H1 (cell line): ENCODE measurements around the gene DNAH8. TPM values are rescaled to one million over a fixed set of nuclear protein-coding genes. Genes with fewer than 3 reads are reported as not detected.

ENCODE experiments used
- CTCF ChIA-PET: fragments of 300-600 bp; sonication (Branson Sonifier 250); formaldehyde crosslinking; loops from one replicate; lab custom pipeline; 2021; ENCODE audit not compliant: partially characterized antibody; lab: Charles Lee
- POLR2A ChIA-PET: fragments of 300-600 bp; sonication (Branson Sonifier 250); formaldehyde crosslinking; loops from one replicate; lab custom pipeline; 2021; ENCODE audit warnings: inconsistent platforms; ENCODE audit not compliant: partially characterized antibody; lab: Charles Lee
- DNase-seq, 2 experiments: peaks; one replicate each; pipeline versions ENCODE4 v3.0.0 to v3.0.0-alpha.2; 2010 to 2022; ENCODE audit warnings: low spot score in 2 of 2, low read depth in 1 of 2, mixed read lengths in 1 of 2
- FAIRE-seq: peaks from 2 replicates; lab custom pipeline; 2011; peaks lifted over from hg19 to GRCh38; lab: Jason Lieb, UNC
- H2AFZ ChIP-seq: 2 replicates; pipeline ENCODE4 v1.8.1; 2012; ENCODE audit warnings: low read length, inconsistent platforms
- H2AK5ac ChIP-seq: 2 replicates; pipeline ENCODE4 v1.6.1; 2013; ENCODE audit warnings: low read depth, low read length
- H2BK120ac ChIP-seq: replicated peaks from 2 replicates; pipeline ENCODE3; 2013; ENCODE audit warnings: low read depth, low read length, inconsistent platforms
- H2BK12ac ChIP-seq: 2 replicates; pipeline ENCODE4 v1.6.1; 2013; ENCODE audit warnings: low read depth, low read length
- H2BK15ac ChIP-seq: 2 replicates; pipeline ENCODE4 v1.6.1; 2013; ENCODE audit warnings: low read length
- H2BK20ac ChIP-seq: 2 replicates; pipeline ENCODE4 v1.6.1; 2013; ENCODE audit warnings: low read length
- H2BK5ac ChIP-seq: 2 replicates; pipeline ENCODE4 v1.6.1; 2013; ENCODE audit warnings: low read depth, low read length
- H3K14ac ChIP-seq: 2 replicates; pipeline ENCODE4 v1.6.1; 2013; ENCODE audit warnings: inconsistent platforms; ENCODE audit not compliant: insufficient read length
- H3K18ac ChIP-seq: 2 replicates; pipeline ENCODE4 v1.6.1; 2013; ENCODE audit warnings: low read length; ENCODE audit errors: extremely low read depth
- H3K23ac ChIP-seq: 2 replicates; pipeline ENCODE4 v1.6.1; 2013; ENCODE audit warnings: inconsistent platforms; ENCODE audit not compliant: insufficient read length
- H3K23me2 ChIP-seq: 2 replicates; pipeline ENCODE4 v1.6.1; 2013; ENCODE audit warnings: low read depth, low read length
- H3K27ac ChIP-seq: 2 replicates; pipeline ENCODE4 v1.6.1; 2011; ENCODE audit warnings: low read depth, low read length, inconsistent platforms
- H3K27me3 ChIP-seq, 4 experiments: replicated peaks in 1 of 4; 1 replicate in 1 of 4; 2 replicates in 3 of 4; pipeline versions ENCODE4 v1.6.1 to v1.8.1; 2011 to 2013; ENCODE audit warnings: low read length in 3 of 4, mild to moderate bottlenecking in 3 of 4, inconsistent platforms in 2 of 4, mixed read lengths in 2 of 4, moderate library complexity in 1 of 4; ENCODE audit not compliant: control insufficient read depth in 3 of 4, insufficient read depth in 3 of 4; ENCODE audit errors: extremely low read depth in 1 of 4
- H3K36me3 ChIP-seq, 4 experiments: 2 replicates each; pipeline versions ENCODE4 v1.6.1 to v1.8.1; 2011 to 2013; ENCODE audit warnings: mild to moderate bottlenecking in 4 of 4, low read length in 3 of 4, moderate library complexity in 2 of 4, control low read depth in 1 of 4, inconsistent platforms in 1 of 4; ENCODE audit not compliant: insufficient read depth in 4 of 4, control insufficient read depth in 2 of 4
- H3K4ac ChIP-seq: replicated peaks from 2 replicates; pipeline ENCODE3; 2013; ENCODE audit warnings: low read length, low read depth, mixed read lengths, inconsistent platforms; ENCODE audit not compliant: insufficient read length
- H3K4me1 ChIP-seq, 4 experiments: replicated peaks in 1 of 4; 1 replicate in 1 of 4; 2 replicates in 3 of 4; pipeline versions ENCODE4 v1.6.1 to v1.8.1; 2011 to 2013; ENCODE audit warnings: low read length in 3 of 4, inconsistent platforms in 2 of 4, mixed read lengths in 1 of 4; ENCODE audit not compliant: insufficient read depth in 4 of 4, control insufficient read depth in 3 of 4
- H3K4me2 ChIP-seq, 2 experiments: 2 replicates each; pipeline versions ENCODE4 v1.6.1 to v1.8.1; 2011 to 2013; ENCODE audit warnings: low read depth in 2 of 2, low read length in 2 of 2, control low read depth in 1 of 2, inconsistent platforms in 1 of 2, mild to moderate bottlenecking in 1 of 2; ENCODE audit not compliant: insufficient read depth in 1 of 2
- H3K4me3 ChIP-seq, 4 experiments: fragments of 200-600, 300-600 bp in 1 of 4; sonication (generic), shearing (Covaris generic), sonication (Bioruptor Twin) in 1 of 4; 2 replicates each; pipeline versions ENCODE4 v1.5.1 to v1.8.1; 2011 to 2016; ENCODE audit warnings: low read length in 4 of 4, low read depth in 3 of 4, control low read depth in 2 of 4, inconsistent platforms in 2 of 4, mild to moderate bottlenecking in 2 of 4, mixed read lengths in 1 of 4, moderate library complexity in 1 of 4; ENCODE audit not compliant: insufficient read depth in 2 of 4; ENCODE audit errors: extremely low read depth in 1 of 4
- H3K56ac ChIP-seq: replicated peaks from 2 replicates; pipeline ENCODE3; 2013; ENCODE audit warnings: low read depth, mild to moderate bottlenecking, mixed read lengths, low read length, inconsistent platforms; ENCODE audit not compliant: insufficient read length
- H3K79me1 ChIP-seq: 2 replicates; pipeline ENCODE4 v1.6.1; 2013; ENCODE audit warnings: low read depth, low read length, control low read depth
- H3K79me2 ChIP-seq, 2 experiments: 2 replicates each; pipeline versions ENCODE4 v1.6.1 to v1.8.1; 2012 to 2013; ENCODE audit warnings: low read length in 2 of 2, mild to moderate bottlenecking in 2 of 2, inconsistent platforms in 1 of 2; ENCODE audit not compliant: insufficient read depth in 2 of 2, control insufficient read depth in 1 of 2
- H3K9ac ChIP-seq, 4 experiments: replicated peaks in 1 of 4; 1 replicate in 1 of 4; 2 replicates in 3 of 4; pipeline versions ENCODE4 v1.6.1 to v1.8.1; 2011 to 2013; ENCODE audit warnings: low read depth in 3 of 4, low read length in 3 of 4, control low read depth in 2 of 4, mild to moderate bottlenecking in 2 of 4, moderate library complexity in 2 of 4, inconsistent platforms in 1 of 4; ENCODE audit errors: extremely low read depth in 1 of 4
- H3K9me3 ChIP-seq, 2 experiments: 2 replicates each; pipeline versions ENCODE4 v1.6.1 to v1.8.1; 2012 to 2013; ENCODE audit warnings: mild to moderate bottlenecking in 2 of 2, moderate library complexity in 2 of 2, control low read depth in 1 of 2, inconsistent platforms in 1 of 2, low read depth in 1 of 2, low read length in 1 of 2, mixed read lengths in 1 of 2; ENCODE audit not compliant: insufficient read depth in 2 of 2
- H4K20me1 ChIP-seq, 2 experiments: replicated peaks in 1 of 2; 2 replicates each; pipeline versions ENCODE3 to v1.8.1; 2011 to 2013; ENCODE audit warnings: inconsistent platforms in 2 of 2, low read length in 2 of 2, mild to moderate bottlenecking in 1 of 2; ENCODE audit not compliant: insufficient read depth in 2 of 2, control insufficient read depth in 1 of 2
- H4K5ac ChIP-seq: 2 replicates; pipeline ENCODE4 v1.6.1; 2013; ENCODE audit warnings: low read length, low read depth, mixed read lengths, inconsistent platforms; ENCODE audit not compliant: insufficient read length
- H4K8ac ChIP-seq: 2 replicates; pipeline ENCODE4 v1.8.0; 2013; ENCODE audit warnings: mild to moderate bottlenecking, moderate library complexity, low read length, inconsistent platforms; ENCODE audit not compliant: insufficient read depth; ENCODE audit errors: extremely low read depth
- H4K91ac ChIP-seq: replicated peaks from 2 replicates; pipeline ENCODE3; 2013; ENCODE audit warnings: low read length, mixed read lengths, inconsistent platforms; ENCODE audit not compliant: insufficient read length
- E2F6 ChIP-seq: IDR thresholded peaks from 2 replicates; pipeline ENCODE4 v1.6.1; 2012; ENCODE audit warnings: inconsistent platforms
- MAFK ChIP-seq: IDR thresholded peaks from 2 replicates; pipeline ENCODE4 v1.6.1; 2012; ENCODE audit warnings: low read depth, mild to moderate bottlenecking, improper control_type of control experiment, low read length
- RAD21 ChIP-seq, 2 experiments: IDR thresholded peaks in 1 of 2; conservative IDR thresholded peaks in 1 of 2; 2 replicates each; pipeline ENCODE4 v1.6.1; 2011; ENCODE audit warnings: low read depth in 2 of 2, low read length in 2 of 2, improper control_type of control experiment in 1 of 2, inconsistent platforms in 1 of 2, mild to moderate bottlenecking in 1 of 2, moderate library complexity in 1 of 2
- WGBS, 2 experiments: shearing (Covaris generic) in 1 of 2; methylation state at CpG; one replicate each; pipeline versions ENCODE4 v1.1.6 to v1.1.7; 2013 to 2015; ENCODE audit warnings: low lambda C conversion rate in 2 of 2, mixed read lengths in 2 of 2, inconsistent platforms in 1 of 2, low coverage in 1 of 2, missing lambda C conversion rate in 1 of 2; ENCODE audit not compliant: insufficient replicate concordance in 2 of 2, insufficient coverage in 1 of 2, insufficient read length in 1 of 2; ENCODE audit errors: extremely low coverage in 1 of 2, missing lambda C conversion rate in 1 of 2; 5-methylcytosine and 5-hydroxymethylcytosine counted together
- polyA plus RNA-seq, 7 experiments: library from polyadenylated mRNA; depleted of rRNA in 3 of 7; stranded (reverse) in 5 of 7; unstranded in 2 of 7; fragments of >200 nt in 5 of 7; fragments of 200-250 nt in 2 of 7; gene quantifications; 1 replicate in 5 of 7; 2 replicates in 1 of 7; 4 replicates in 1 of 7; pipeline versions ENCODE4 v1.2.1 to v1.2.3, GENCODE V29; 2011 to 2013; ENCODE audit warnings: missing spikeins in 2 of 7, mixed read lengths in 2 of 7
- total RNA-seq: library from RNA; stranded (reverse); fragmentation: NEBNext Ultra II Directional; extraction: Animal tissue kit (Norgen Biotek cat#: 25700); gene quantifications from 2 replicates; pipeline ENCODE4 v1.2.1, GENCODE V29; 2021

Gene DNAH8
- total and polyA plus RNA-seq, 2 of the 8 experiments (the other 6 are each of a cell fraction or from before 2014, with no cell fraction given), result under 0.01 TPM; not detected in 1

GRCh38 chr6:38938741-38939140 lies 223.6 kb downstream of the DNAH8 start:
- Histone ChIP-seq H4K8ac (no peak overlapping the region), H4K91ac (no peak overlapping the region), H4K5ac (no peak overlapping the region), H3K4me1 (no peaks in the 10 kb centered on the region), H3K14ac (no peak overlapping the region), H3K9ac (no peak overlapping the region), H2AK5ac (no peak overlapping the region), H3K79me2 (no peaks in the 10 kb centered on the region), H2AFZ (no peak overlapping the region), H3K36me3 (no peaks in the 10 kb centered on the region), H3K27ac (no peak overlapping the region), H3K23ac (no peak overlapping the region), H2BK20ac (no peak overlapping the region), H4K20me1 (no peaks in the 10 kb centered on the region), H3K18ac (no peak overlapping the region), H2BK15ac (no peak overlapping the region), H3K27me3 (no peaks in the 10 kb centered on the region), H2BK5ac (no peak overlapping the region), H2BK120ac (no peak overlapping the region), H2BK12ac (no peak overlapping the region), H3K79me1 (no peaks in the 10 kb centered on the region), H3K56ac (no peak overlapping the region), H3K4me2 (no peak overlapping the region), H3K9me3 (no peaks in the 10 kb centered on the region), H3K4ac (no peak overlapping the region), H3K23me2 (no peaks in the 10 kb centered on the region), H3K4me3 (no peak overlapping the region)
- ChIA-PET POLR2A (no interaction called here), CTCF (interaction anchor here (0.6 kb wide), 1 partner anchor 243 kb away, joined by 3 read pairs; no protein-coding TSS in a partner anchor)
- FAIRE-seq, result no peak
- DNase-seq, result no peak
- 93% methylated on average over 3 of the region's 3 CpGs; no CpG with 5 or more reads in 1 of the 2 experiments for WGBS, 2 experiments
- no peak for TF ChIP-seq RAD21 (IDR thresholded peaks at IDR 0.05 in 1 of 2, conservative IDR thresholded peaks at IDR 0.05 in 1 of 2; ENCODE audit: low read depth in 2 of 2, low read length in 2 of 2)
- no peak for TF ChIP-seq MAFK
- TF ChIP-seq E2F6, result no peak
